Esophagus muscularis mucosa (tissue), 3 donors: ENCODE results near the gene PPP6R3.

Experiments used
- POLR2A ChIP-seq: fragments of 450-650 bp; IDR thresholded peaks from one replicate; pipeline ENCODE4 v1.6.1; 2017; ENCODE audit warnings: antibody characterized with exemption, moderate library complexity, mild to moderate bottlenecking, low read depth
- TF ChIP-seq, protein P1 (sequence below), 3 experiments: fragments of 200-600 bp in 2 of 3; fragments of 450-650 bp in 1 of 3; sonication (generic) in 2 of 3; IDR thresholded peaks; one replicate each; pipeline ENCODE4 v1.5.1; 2017 to 2019; ENCODE audit warnings: antibody characterized with exemption in 3 of 3, mild to moderate bottlenecking in 2 of 3, moderate library complexity in 1 of 3

DNA sequence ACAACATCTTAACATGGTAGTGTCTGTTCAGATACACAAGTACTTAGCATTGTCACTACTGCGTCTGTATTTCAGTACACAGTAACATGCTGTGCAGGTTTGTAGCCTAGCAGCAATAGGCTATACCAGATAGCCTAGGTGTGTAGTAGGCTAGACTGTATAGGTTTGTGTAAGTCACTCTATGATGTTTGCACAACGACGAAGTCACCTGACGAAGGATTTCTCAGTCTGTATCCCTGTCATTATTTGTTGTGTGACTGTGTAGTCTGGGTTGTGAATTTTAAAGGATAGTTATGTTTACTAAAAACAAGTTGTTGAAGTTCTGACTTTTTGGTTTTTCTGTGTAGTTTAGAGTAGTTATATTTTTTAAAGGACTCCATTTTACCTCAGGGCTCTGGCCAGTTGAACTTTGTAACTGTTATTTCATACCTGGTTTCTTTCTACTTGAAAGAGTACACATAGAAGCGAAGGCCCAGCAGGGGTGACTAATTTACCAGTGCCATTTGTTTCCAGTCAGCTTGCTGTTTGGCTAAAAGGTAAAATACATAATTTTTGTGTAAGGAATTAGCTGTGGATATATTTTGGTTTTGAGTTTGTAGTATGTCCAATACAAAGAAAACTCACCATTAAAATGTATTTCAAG is 72.3 kb downstream of the PPP6R3 start:
- no peak for TF ChIP-seq POLR2A
- TF ChIP-seq, protein P1, sequence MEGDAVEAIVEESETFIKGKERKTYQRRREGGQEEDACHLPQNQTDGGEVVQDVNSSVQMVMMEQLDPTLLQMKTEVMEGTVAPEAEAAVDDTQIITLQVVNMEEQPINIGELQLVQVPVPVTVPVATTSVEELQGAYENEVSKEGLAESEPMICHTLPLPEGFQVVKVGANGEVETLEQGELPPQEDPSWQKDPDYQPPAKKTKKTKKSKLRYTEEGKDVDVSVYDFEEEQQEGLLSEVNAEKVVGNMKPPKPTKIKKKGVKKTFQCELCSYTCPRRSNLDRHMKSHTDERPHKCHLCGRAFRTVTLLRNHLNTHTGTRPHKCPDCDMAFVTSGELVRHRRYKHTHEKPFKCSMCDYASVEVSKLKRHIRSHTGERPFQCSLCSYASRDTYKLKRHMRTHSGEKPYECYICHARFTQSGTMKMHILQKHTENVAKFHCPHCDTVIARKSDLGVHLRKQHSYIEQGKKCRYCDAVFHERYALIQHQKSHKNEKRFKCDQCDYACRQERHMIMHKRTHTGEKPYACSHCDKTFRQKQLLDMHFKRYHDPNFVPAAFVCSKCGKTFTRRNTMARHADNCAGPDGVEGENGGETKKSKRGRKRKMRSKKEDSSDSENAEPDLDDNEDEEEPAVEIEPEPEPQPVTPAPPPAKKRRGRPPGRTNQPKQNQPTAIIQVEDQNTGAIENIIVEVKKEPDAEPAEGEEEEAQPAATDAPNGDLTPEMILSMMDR (IDR thresholded peaks at IDR 0.05) = no peak
